ENCODE results near the gene PRX. TPM values are rescaled to one million over a fixed set of nuclear protein-coding genes. Genes with fewer than 3 reads are reported as not detected.

PRX gene
- total and polyA plus RNA-seq, 2 donors from 2014 or later, result 4.5 to 12.6 TPM

GRCh38 chr19:40387155-40387554 is 26.0 kb downstream of the PRX start:
- Histone ChIP-seq H3K36me3 (ENCODE audit: control insufficient read depth in 2 of 3, insufficient read depth in 3 of 3, low read length in 3 of 3) (no peaks in the 10 kb centered on the region), H3K27me3 (ENCODE audit: control insufficient read depth, insufficient read depth, low read length) (no peaks in the 10 kb centered on the region), H3K27ac (ENCODE audit: low read depth in 2 of 2, low read length in 2 of 2) (no peak overlapping the region), H3K4me1 (ENCODE audit: control insufficient read depth in 2 of 3, insufficient read depth in 2 of 3, low read depth in 1 of 3, low read length in 3 of 3) (no peaks in the 10 kb centered on the region), H3K9me3 (ENCODE audit: control insufficient read depth in 2 of 3, insufficient read depth in 1 of 3, low read length in 3 of 3) (no peaks in the 10 kb centered on the region), H3K9ac (ENCODE audit: low read length in 3 of 3) (no peak overlapping the region), H3K4me3 (ENCODE audit: low read length in 3 of 3) (no peak overlapping the region)
- intact Hi-C loops (cut with DNase I), result no loop called here
- FAIRE-seq (no peak), DNase-seq (no peak)
- no peak for TF ChIP-seq CTCF (IDR thresholded peaks at IDR 0.05; ENCODE audit: borderline replicate concordance, extremely low read depth, insufficient read depth)

GRCh38 chr19:40383668-40384248 is 29.4 kb downstream of the PRX start:
- intact Hi-C loops (cut with DNase I), result no loop called here
- TF ChIP-seq CTCF (IDR thresholded peaks at IDR 0.05; ENCODE audit: borderline replicate concordance, extremely low read depth, insufficient read depth), result no peak
- no peak for FAIRE-seq

GRCh38 chr19:40381321-40381720 is 31.9 kb downstream of the PRX start:
- intact Hi-C loops (cut with DNase I), result no loop called here

More at GRCh38 chr19:40383668-40384248, 29.4 kb downstream of the PRX start:
- peaks cover 0 to 3% (median 2%) of the 10 kb centered on the region in 3 donors for H3K36me3 ChIP-seq (ENCODE audit: control insufficient read depth in 2 of 3, insufficient read depth in 3 of 3, low read length in 3 of 3)
- H3K9me3 ChIP-seq (ENCODE audit: control insufficient read depth in 2 of 3, insufficient read depth in 1 of 3, low read length in 3 of 3), result no peaks in the 10 kb centered on the region
- H3K4me3 ChIP-seq (ENCODE audit: low read length in 3 of 3), result no peak overlapping the region
- no peaks in the 10 kb centered on the region for H3K27me3 ChIP-seq (ENCODE audit: control insufficient read depth, insufficient read depth, low read length)
- no peaks in the 10 kb centered on the region for H3K4me1 ChIP-seq (ENCODE audit: control insufficient read depth in 2 of 3, insufficient read depth in 2 of 3, low read depth in 1 of 3, low read length in 3 of 3)
- no peak overlapping the region for H3K9ac ChIP-seq (ENCODE audit: low read length in 3 of 3)
- DNase-seq, result no peak
- no peak overlapping the region for H3K27ac ChIP-seq (ENCODE audit: low read depth in 2 of 2, low read length in 2 of 2)

More at GRCh38 chr19:40381321-40381720, 31.9 kb downstream of the PRX start:
- no peak for FAIRE-seq
- TF ChIP-seq CTCF (IDR thresholded peaks at IDR 0.05; ENCODE audit: borderline replicate concordance, extremely low read depth, insufficient read depth), result no peak
- Histone ChIP-seq H3K4me3 (ENCODE audit: low read length in 3 of 3) (no peak overlapping the region), H3K27me3 (ENCODE audit: control insufficient read depth, insufficient read depth, low read length) (no peaks in the 10 kb centered on the region), H3K9ac (ENCODE audit: low read length in 3 of 3) (no peak overlapping the region), H3K36me3 (ENCODE audit: control insufficient read depth in 2 of 3, insufficient read depth in 3 of 3, low read length in 3 of 3) (peaks cover 2 to 8% (median 3%) of the 10 kb centered on the region in 3 donors), H3K4me1 (ENCODE audit: control insufficient read depth in 2 of 3, insufficient read depth in 2 of 3, low read depth in 1 of 3, low read length in 3 of 3) (no peaks in the 10 kb centered on the region), H3K9me3 (ENCODE audit: control insufficient read depth in 2 of 3, insufficient read depth in 1 of 3, low read length in 3 of 3) (no peaks in the 10 kb centered on the region), H3K27ac (ENCODE audit: low read depth in 2 of 2, low read length in 2 of 2) (no peak overlapping the region)
- no peak for DNase-seq
